Measurements from ENCODE around the gene LMNTD1.

- TF ChIP-seq, protein P1, sequence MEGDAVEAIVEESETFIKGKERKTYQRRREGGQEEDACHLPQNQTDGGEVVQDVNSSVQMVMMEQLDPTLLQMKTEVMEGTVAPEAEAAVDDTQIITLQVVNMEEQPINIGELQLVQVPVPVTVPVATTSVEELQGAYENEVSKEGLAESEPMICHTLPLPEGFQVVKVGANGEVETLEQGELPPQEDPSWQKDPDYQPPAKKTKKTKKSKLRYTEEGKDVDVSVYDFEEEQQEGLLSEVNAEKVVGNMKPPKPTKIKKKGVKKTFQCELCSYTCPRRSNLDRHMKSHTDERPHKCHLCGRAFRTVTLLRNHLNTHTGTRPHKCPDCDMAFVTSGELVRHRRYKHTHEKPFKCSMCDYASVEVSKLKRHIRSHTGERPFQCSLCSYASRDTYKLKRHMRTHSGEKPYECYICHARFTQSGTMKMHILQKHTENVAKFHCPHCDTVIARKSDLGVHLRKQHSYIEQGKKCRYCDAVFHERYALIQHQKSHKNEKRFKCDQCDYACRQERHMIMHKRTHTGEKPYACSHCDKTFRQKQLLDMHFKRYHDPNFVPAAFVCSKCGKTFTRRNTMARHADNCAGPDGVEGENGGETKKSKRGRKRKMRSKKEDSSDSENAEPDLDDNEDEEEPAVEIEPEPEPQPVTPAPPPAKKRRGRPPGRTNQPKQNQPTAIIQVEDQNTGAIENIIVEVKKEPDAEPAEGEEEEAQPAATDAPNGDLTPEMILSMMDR (IDR thresholded peaks at IDR 0.05): no peak
- no peak for TF ChIP-seq POLR2A (IDR thresholded peaks at IDR 0.05)
Observed at GRCh38 chr12:25590011-25590721, 37.1 kb upstream of the LMNTD1 start.

Measured in stomach (tissue), 4 donors.